ENCODE results near the gene DRC1.
"Not testable (repeated sequence)": the region's sequence is repeated elsewhere in the genome, so short reads cannot be mapped to it uniquely, and the experiment has no call there.

Gene DRC1

GRCh38 chr2:26465266-26465925, 63.7 kb downstream of the DRC1 start:
- no peak for DNase-seq

DNA sequence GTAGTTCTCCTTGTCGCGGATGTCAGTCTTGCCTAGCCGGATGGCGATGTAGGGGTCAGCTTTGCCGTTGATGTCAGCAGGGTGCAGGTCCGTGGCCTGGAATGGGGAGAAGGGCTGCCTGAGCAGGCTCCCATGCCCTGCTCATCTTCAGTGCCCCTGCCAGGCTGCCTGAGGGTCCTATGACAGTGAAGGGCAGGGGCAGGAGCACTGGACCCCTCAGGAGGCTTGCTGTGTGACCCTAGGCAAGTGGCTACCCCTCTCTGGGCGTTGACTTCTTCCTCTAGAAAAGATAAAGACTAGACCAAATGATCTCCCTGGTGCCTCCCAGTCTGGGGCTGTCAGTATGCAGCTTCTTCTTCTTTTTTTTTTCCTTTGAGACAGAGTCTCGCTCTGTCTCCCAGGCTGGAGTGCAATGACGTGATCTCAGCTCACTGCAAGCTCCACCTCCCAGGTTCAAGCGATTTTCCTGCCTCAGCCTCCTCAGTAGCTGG, 64.3 kb downstream of the DRC1 start:
- no peak for DNase-seq

DNA sequence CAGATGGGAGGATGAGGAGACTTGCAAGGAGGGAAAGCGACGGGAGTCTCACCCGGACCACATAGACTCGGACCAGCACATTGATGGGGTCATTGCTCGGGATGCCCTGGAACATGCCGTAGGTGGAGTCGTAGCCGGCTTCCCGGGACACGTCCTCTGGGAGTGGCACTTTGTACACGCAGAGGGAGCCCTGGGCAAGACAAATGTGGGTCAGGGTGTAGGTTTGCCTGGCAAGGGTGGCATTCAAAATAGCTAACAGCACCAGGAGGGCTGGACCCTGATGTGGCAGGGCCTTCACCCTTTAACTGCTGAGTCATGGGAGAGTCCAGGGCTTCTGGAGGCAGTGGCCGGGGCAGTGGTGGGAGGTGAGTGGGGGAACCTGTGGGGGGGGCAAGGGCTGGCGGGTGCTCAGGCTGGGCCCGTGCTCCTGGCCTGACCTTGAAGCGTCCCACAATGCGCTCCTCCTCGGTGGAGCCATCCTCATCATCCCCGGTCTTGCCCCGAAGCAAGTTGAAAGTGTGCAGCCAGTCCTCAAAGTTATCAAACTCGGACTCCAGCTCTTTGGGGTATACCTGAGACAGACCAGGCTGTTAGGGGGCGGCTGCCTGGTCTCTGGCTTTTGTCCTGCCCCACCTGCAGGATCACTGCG, 65.1 kb downstream of the DRC1 start:
- DNase-seq, result no peak

GRCh38 chr2:26468544-26468943, 66.8 kb downstream of the DRC1 start:
- DNase-seq, result not testable (repeated sequence)

- peak; percentile 80 for DNase-seq
These were observed 67.5 kb downstream of the DRC1 start for GRCh38 chr2:26469092-26469710.

DNA sequence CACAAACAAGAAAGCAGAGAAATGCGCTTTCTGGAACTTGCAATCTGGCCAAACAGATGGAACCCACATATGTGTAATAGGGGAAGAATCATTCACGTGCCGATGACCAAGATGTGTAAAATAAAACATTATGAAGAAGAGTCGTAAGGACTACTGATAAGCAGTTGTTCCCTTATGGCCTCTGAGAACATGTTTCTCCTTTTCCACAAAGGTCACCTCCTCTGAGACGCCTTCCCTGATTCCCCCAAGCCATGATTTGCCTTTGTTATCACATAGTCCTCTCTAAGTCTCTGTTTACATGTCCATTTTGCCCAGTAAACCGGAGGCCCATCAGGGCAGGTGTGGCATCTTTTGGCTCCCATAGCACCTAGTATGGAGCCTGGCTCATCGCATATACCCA, 68.2 kb downstream of the DRC1 start:
- DNase-seq, result no peak

DNA sequence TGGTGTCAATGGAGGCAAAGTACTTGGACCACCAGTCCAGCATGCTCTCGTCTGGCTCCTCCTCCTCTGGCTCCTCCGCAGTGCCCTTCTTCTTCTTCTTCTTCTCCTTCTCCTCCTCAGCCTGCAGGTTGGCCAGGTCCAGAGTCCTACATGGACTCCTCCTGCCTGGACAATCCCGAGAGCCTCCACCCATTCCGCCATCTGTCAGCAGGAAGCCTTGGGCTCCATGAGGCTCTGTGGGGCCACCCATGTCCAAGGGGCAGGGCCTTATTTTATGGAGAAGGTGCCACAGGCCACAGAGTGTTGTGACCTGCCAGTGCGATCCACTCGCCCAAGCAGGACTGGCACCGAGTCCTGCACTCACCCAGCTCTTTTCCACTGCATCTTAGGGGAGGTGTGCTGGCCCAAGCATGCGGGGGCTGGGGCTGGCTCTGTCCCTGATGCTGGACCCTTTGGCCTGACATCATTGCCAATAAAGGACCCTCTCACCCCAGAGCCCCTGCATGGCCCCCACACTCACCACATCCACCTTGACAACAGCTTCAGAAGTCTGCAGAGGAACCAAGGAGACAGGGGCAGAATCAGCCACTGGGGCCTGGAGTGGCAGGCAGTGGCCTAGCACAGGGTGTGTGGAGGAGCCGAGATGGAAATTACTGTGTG, 69.0 kb downstream of the DRC1 start:
- no peak for DNase-seq

- peak; percentile 7 for DNase-seq
These were observed 69.6 kb downstream of the DRC1 start for GRCh38 chr2:26471289-26471688.

GRCh38 chr2:26471766-26472706, 70.3 kb downstream of the DRC1 start:
- peak; percentile 27 for DNase-seq

- no peak for DNase-seq
These were observed 71.3 kb downstream of the DRC1 start for GRCh38 chr2:26472821-26473655.

DNA sequence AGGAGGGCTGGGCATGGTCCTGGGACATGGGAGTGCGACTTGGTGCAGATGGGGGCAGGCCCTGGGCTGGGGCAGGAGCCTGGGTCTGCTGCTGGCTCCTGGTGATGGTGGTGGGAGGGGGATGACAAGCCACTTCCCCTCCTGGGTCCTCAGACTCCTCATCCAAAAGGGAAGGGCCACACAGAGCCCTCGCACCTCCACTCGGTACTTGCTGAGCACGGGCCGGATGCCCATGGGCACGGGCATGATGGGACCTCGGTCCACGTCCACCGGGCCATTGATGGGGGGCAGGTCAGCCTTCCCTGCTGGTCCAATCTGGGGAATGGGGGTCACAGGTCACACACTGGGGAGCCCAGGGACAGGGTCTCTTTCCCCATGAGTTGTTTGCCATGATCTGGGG, 72.1 kb downstream of the DRC1 start:
- no peak for DNase-seq

- DNase-seq, result no peak
These were observed 72.6 kb downstream of the DRC1 start for GRCh38 chr2:26474261-26474785.

DNA sequence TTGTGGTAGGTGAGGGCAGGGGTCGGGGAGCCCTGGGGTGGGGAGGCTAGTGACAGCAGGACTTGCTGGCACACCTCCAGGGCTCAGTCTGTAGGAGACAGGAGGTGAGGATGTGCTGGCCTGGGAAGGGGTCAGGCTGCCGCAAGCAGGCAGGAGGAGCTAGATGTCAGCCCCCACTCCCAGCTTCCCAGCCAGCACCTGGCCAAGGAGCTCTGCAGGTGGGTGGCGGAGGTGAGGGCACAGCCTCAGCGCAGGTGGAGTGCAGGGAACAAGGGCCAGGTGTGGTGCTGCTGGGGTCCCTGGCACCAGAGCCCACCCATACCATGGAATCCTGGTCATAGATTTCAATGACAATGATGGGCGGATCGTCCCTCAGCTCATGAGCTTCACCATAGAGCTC, 73.3 kb downstream of the DRC1 start:
- no peak for DNase-seq

GRCh38 chr2:26475832-26476501, 74.2 kb downstream of the DRC1 start:
- DNase-seq, result no peak

- peak; percentile 35 for DNase-seq
These were observed 75.6 kb downstream of the DRC1 start for GRCh38 chr2:26477126-26477910.

DNA sequence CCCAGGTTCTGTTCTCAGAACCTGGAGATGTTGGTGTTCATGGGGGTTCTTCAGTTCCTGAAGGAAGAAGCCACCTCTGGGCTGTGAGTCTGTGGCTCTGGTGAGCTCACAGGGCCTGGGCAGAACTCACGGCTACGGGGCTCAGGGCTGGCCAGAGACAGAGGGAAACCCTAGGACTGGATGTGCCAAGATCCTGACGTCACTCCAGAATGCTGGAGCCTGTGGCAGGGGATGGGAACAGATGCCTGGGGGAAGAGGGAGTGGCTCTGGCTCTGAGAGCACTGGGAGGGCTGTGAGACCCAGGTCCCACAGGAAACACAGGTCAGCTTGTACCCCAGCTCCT, 76.2 kb downstream of the DRC1 start, which contains the start of gene OTOF:
OTOF (minus strand) TSS at position 214 of the 343 bp plus-strand sequence.
- peak; percentile 43 for DNase-seq

GRCh38 chr2:26478366-26478765, 76.6 kb downstream of the DRC1 start:
- no peak for DNase-seq

DNA sequence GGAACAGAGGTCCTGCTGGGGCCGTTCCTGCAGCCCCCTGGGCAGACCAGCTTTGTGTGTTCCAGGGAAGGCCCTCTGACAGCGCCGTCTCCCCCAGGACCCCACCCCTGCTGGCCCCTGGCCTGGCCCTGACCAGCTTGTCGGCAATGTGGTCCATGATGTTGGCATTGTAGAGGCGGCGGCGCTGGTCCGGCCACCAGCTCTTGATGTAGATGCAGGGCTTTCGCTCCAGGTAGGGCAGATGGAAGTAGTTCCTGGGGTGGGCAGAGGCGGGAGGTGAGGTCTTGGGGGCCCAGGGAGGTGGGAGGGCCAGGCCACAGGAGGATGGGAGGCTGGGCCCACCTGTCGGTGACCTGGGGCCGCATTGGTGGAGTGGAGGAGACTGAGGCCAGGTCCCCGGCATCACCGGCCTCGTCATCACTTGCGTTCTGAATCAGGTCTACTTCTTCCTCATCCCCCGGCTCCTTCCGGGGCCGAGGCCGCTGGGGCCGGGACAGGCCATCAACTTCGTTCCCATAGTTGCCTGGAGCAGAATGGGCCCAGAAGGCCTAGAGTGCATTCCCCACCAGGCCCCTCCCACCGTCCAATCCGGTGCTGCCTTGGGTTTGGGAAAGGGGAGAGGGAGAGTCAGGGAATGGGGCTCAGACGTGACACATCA, 77.5 kb downstream of the DRC1 start:
- no peak for DNase-seq

Measured in DMS53 (cell line).